GM10248 (cell line): Measurements from ENCODE around the gene EDNRB.

Source experiments
- CTCF ChIA-PET: fragments of 300-600 bp; sonication (Branson Sonifier 250); formaldehyde crosslinking; extraction: SDS; loops from one replicate; lab custom pipeline; 2021; ENCODE audit warnings: antibody characterized with exemption; lab: Yijun Ruan, JAX
- POLR2A ChIA-PET: fragments of 350-650 bp; sonication (Branson Sonifier 250); formaldehyde crosslinking; extraction: SDS; loops from one replicate; lab custom pipeline; 2020; ENCODE audit warnings: antibody characterized with exemption; lab: Yijun Ruan, JAX
- DNase-seq: peaks from one replicate; pipeline ENCODE4 v3.0.0; 2012; ENCODE audit errors: extremely low spot score
- TF ChIP-seq, protein P1 (sequence below): IDR thresholded peaks from 2 replicates; pipeline ENCODE4 v1.5.1; 2012; ENCODE audit warnings: mild to moderate bottlenecking, low read depth; ENCODE audit errors: extremely low read depth, missing control alignments, control extremely low read depth

EDNRB gene

DNA sequence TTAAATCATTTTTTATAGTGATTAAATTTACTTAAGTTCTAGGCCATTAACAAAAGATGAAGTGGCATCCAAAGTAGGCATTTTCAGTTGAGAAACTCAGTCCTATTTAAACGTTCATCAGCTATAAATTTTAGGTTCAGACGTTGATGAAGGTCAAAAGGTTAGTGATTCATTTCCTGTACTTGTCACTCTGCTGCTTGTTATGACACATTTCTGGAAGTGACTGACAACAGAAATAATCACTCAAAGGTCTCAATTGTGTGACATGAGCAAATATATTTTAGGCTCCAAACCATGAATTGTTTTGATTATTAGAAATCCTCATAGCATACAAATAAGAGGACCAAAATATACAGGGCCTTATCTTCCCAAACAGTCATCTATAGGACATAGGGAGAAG lies 10.3 kb upstream of the EDNRB start:
- TF ChIP-seq, protein P1, sequence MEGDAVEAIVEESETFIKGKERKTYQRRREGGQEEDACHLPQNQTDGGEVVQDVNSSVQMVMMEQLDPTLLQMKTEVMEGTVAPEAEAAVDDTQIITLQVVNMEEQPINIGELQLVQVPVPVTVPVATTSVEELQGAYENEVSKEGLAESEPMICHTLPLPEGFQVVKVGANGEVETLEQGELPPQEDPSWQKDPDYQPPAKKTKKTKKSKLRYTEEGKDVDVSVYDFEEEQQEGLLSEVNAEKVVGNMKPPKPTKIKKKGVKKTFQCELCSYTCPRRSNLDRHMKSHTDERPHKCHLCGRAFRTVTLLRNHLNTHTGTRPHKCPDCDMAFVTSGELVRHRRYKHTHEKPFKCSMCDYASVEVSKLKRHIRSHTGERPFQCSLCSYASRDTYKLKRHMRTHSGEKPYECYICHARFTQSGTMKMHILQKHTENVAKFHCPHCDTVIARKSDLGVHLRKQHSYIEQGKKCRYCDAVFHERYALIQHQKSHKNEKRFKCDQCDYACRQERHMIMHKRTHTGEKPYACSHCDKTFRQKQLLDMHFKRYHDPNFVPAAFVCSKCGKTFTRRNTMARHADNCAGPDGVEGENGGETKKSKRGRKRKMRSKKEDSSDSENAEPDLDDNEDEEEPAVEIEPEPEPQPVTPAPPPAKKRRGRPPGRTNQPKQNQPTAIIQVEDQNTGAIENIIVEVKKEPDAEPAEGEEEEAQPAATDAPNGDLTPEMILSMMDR, result no peak
- POLR2A ChIA-PET, result no interaction called here
- CTCF ChIA-PET, result interaction anchor here (1.4 kb wide), 1 partner anchor 17 kb away, joined by 3 read pairs; no protein-coding TSS in a partner anchor

DNA sequence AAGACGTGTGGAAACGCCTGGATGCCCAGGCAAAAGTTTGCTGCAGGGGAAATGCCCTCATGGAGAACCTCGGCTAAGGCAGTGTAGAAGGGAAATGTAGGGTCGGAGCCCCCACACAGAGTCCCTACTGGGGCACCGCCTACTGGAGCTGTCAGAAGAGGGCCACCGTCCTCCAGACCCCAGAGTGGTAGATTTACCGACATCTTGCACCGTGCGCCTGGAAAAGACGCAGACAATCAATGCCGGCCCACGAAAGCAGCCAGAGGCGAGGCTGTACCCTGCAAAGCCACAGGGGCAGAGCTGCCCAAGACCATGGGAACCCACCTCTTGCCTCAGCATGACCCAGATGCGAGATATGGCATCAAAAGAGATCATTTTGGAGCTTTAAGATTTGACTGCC lies 7.0 kb upstream of the EDNRB start:
- no peak for DNase-seq
- POLR2A ChIA-PET, result no interaction called here
- TF ChIP-seq, protein P1, result no peak
- CTCF ChIA-PET, result no interaction called here

More for the DNA sequence above, 10.3 kb upstream of the EDNRB start:
- peak; percentile 33 for DNase-seq

DNA sequence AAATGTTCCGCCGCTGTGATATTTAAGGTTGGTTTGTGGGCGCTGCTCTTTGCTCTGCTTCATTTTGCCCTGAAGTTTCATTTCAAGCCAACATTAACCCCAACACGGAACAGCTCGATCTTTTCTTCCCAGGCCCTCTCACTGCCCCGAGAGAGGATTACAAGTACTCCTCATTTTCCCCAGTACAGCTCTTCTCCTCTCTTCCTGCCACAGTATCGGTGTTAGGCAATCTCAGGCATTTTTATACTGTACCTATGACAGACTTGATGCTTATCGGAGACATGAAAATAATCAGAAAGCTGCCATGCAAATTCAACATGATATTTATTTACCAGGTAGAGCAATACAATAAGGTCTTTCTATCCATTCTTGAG lies 1.3 kb upstream of the EDNRB start:
- ChIA-PET POLR2A (no interaction called here), CTCF (interaction anchor here (1.4 to 1.5 kb wide), 2 partner anchors 19 to 201 kb away, joined by 3 to 4 read pairs; no protein-coding TSS in a partner anchor)
- DNase-seq, result no peak

DNA sequence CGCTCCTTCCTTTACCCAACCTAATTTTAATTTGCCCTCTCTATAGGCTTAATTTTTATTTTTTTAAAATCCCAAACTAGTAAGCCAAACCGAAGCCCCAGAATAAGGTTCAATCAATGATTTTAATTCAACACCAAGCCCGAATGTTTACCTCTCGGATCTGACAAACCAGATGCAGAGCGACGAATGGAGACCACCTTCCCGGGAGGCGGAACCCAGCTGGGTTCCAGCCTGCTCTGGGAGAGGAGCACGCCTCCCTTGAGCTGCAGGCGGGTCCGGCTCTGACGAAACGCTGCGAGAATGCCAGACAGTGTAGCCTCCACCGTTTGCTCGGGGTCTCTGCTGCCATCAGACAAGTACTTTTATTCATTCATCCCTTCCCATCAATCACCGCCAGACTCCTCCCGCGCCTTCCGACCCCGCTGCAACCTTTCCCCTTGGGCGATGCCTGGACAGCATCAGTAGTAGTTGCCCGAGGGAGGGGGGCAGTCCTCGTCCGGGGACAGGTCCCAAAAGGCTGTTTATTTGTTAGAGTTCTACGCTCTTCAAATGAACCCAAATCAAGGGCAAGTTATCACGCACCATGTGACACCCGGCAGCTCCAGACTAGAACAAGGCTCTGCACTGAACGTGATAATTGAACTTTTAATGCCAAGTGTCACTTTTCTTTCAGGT lies 752 bp upstream of the EDNRB start:
- TF ChIP-seq, protein P1, result no peak
- ChIA-PET POLR2A (no interaction called here), CTCF (interaction anchor here (1.1 to 1.7 kb wide), 3 partner anchors 10 to 202 kb away, joined by 3 to 4 read pairs (median 3); no protein-coding TSS in a partner anchor)
- DNase-seq, result no peak

More for the DNA sequence above, 1.3 kb upstream of the EDNRB start:
- TF ChIP-seq, protein P1, result no peak

DNA sequence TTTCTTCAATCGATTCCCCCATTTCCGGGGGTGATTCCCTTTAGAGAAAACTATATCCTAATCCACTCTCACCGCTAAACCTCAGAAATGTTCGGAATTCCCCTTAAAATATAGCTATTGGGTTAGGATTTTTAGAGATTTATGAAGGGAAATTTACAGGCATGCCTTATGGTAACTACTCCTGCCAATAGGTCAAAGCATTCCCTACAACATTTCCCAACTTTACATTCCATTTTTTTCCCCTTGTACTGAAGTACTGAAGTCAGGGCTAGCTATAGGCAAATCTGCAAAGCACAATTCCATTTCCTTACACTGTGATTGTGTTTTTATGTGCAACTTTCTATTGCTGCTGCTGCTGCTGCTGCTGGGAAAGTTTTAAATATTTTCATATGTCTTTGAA lies 2.1 kb downstream of the EDNRB start:
- DNase-seq, result no peak
- TF ChIP-seq, protein P1, result no peak
- ChIA-PET POLR2A (no interaction called here), CTCF (interaction anchor here (1.2 to 2.5 kb wide), 2 partner anchors 14 to 22 kb away, joined by 4 to 6 read pairs; no protein-coding TSS in a partner anchor)

DNA sequence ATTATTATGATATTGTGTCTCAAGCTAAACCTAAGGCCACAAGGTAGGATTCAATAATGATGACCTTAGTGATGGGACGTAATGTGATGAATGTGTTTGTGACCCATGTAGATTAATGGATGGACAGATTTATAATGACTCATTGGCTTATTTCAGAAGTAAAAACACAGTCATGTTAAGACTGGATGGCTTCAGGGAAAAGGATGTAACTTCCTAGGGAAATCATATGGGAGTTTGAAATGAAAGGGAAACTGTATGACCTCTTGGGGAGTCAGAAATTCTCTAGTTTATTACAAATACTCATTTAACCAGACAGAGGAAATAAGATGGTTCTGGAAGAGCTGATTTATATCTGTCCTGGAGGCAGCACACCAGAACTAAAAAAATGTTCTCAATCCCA lies 2.9 kb downstream of the EDNRB start:
- CTCF ChIA-PET, result interaction anchor here (2.5 kb wide), 1 partner anchor 13 kb away, joined by 6 read pairs; no protein-coding TSS in a partner anchor
- POLR2A ChIA-PET, result no interaction called here
- DNase-seq, result no peak
- TF ChIP-seq, protein P1, result no peak
